Liver (tissue), 9 donors: Measurements from ENCODE around the gene FBXO44. TPM values are rescaled to one million over a fixed set of nuclear protein-coding genes. Genes with fewer than 3 reads are reported as not detected.

Source experiments
- DNase-seq: peaks from one replicate; pipeline ENCODE4 v3.0.0-alpha.2; 2017; ENCODE audit warnings: low spot score
- H3K27ac ChIP-seq, 2 donors: one replicate each; pipeline ENCODE4 v1.7.0; 2013; ENCODE audit warnings: inconsistent platforms in 2 of 2, low read length in 2 of 2, control low read depth in 1 of 2, low read depth in 1 of 2, mild to moderate bottlenecking in 1 of 2
- H3K27me3 ChIP-seq, 4 donors: one replicate each; pipeline versions ENCODE4 v1.6.1 to v1.7.0; 2013; ENCODE audit warnings: low read length in 3 of 4, inconsistent platforms in 1 of 4, mild to moderate bottlenecking in 1 of 4, moderate library complexity in 1 of 4; ENCODE audit not compliant: control insufficient read depth in 4 of 4, insufficient read depth in 4 of 4
- H3K36me3 ChIP-seq, 4 donors: one replicate each; pipeline versions ENCODE4 v1.6.1 to v1.7.0; 2013; ENCODE audit warnings: low read length in 3 of 4, mild to moderate bottlenecking in 3 of 4, low read depth in 1 of 4, moderate library complexity in 1 of 4; ENCODE audit not compliant: control insufficient read depth in 4 of 4, insufficient read depth in 3 of 4
- H3K4me1 ChIP-seq, 4 donors: one replicate each; pipeline versions ENCODE4 v1.6.1 to v1.7.0; 2013; ENCODE audit warnings: low read length in 3 of 4, mild to moderate bottlenecking in 3 of 4, moderate library complexity in 1 of 4; ENCODE audit not compliant: control insufficient read depth in 4 of 4, insufficient read depth in 4 of 4
- H3K4me3 ChIP-seq, 3 donors: one replicate each; pipeline versions ENCODE4 v1.6.1 to v1.7.0; 2013; ENCODE audit warnings: low read length in 3 of 3, control low read depth in 1 of 3, low read depth in 1 of 3, mild to moderate bottlenecking in 1 of 3
- H3K9ac ChIP-seq, 2 donors: one replicate each; pipeline ENCODE4 v1.7.0; 2013; ENCODE audit warnings: low read length in 2 of 2, mild to moderate bottlenecking in 2 of 2, moderate library complexity in 2 of 2, control low read depth in 1 of 2, low read depth in 1 of 2
- H3K9me3 ChIP-seq, 4 donors: one replicate each; pipeline versions ENCODE4 v1.6.1 to v1.7.0; 2013; ENCODE audit warnings: low read length in 3 of 4; ENCODE audit not compliant: control insufficient read depth in 4 of 4
- ATF3 ChIP-seq: IDR thresholded peaks from 2 replicates; pipeline ENCODE4 v1.6.1; 2016; ENCODE audit warnings: antibody characterized with exemption
- CTCF ChIP-seq: fragments of 150-350 bp; IDR thresholded peaks from 2 replicates; pipeline ENCODE4 v1.5.1; 2017; ENCODE audit warnings: improper control_type of control experiment, low read depth, low read length; ENCODE audit not compliant: missing input control
- EGR1 ChIP-seq, 2 donors: IDR thresholded peaks; 2 replicates each; pipeline ENCODE4 v1.6.1; 2016 to 2018; ENCODE audit warnings: antibody characterized with exemption in 2 of 2, low read depth in 2 of 2
- FOXA1 ChIP-seq: IDR thresholded peaks from 2 replicates; pipeline ENCODE4 v1.6.1; 2016; ENCODE audit warnings: antibody characterized with exemption
- FOXA2 ChIP-seq: IDR thresholded peaks from 2 replicates; pipeline ENCODE4 v1.6.1; 2016; ENCODE audit warnings: antibody characterized with exemption
- GABPA ChIP-seq, 2 donors: IDR thresholded peaks in 1 of 2; conservative IDR thresholded peaks in 1 of 2; 2 replicates each; pipeline ENCODE4 v1.6.1; 2016; ENCODE audit warnings: antibody characterized with exemption in 2 of 2, mild to moderate bottlenecking in 1 of 2, moderate library complexity in 1 of 2
- HNF4A ChIP-seq, 2 donors: conservative IDR thresholded peaks; 2 replicates each; pipeline ENCODE4 v1.6.1; 2016; ENCODE audit warnings: antibody characterized with exemption in 2 of 2, mild to moderate bottlenecking in 2 of 2
- HNF4G ChIP-seq: IDR thresholded peaks from 2 replicates; pipeline ENCODE4 v1.6.1; 2016; ENCODE audit warnings: antibody characterized with exemption
- JUND ChIP-seq, 2 donors: IDR thresholded peaks; 2 replicates each; pipeline ENCODE4 v1.6.1; 2016; ENCODE audit warnings: antibody characterized with exemption in 2 of 2
- MAX ChIP-seq: IDR thresholded peaks from 2 replicates; pipeline ENCODE4 v1.6.1; 2016; ENCODE audit warnings: antibody characterized with exemption
- NR2F2 ChIP-seq: IDR thresholded peaks from 2 replicates; pipeline ENCODE4 v1.6.1; 2016; ENCODE audit warnings: antibody characterized with exemption
- RAD21 ChIP-seq, 2 donors: IDR thresholded peaks; 2 replicates each; pipeline ENCODE4 v1.6.1; 2016; ENCODE audit warnings: antibody characterized with exemption in 2 of 2, mild to moderate bottlenecking in 2 of 2
- REST ChIP-seq: IDR thresholded peaks from 2 replicates; pipeline ENCODE4 v1.6.1; 2016; ENCODE audit warnings: antibody characterized with exemption, mild to moderate bottlenecking
- RXRA ChIP-seq, 2 donors: IDR thresholded peaks; 2 replicates each; pipeline ENCODE4 v1.6.1; 2017 to 2018; ENCODE audit warnings: antibody characterized with exemption in 2 of 2, mild to moderate bottlenecking in 1 of 2
- SP1 ChIP-seq: IDR thresholded peaks from 2 replicates; pipeline ENCODE4 v1.6.1; 2018; ENCODE audit warnings: antibody characterized with exemption, mild to moderate bottlenecking
- TAF1 ChIP-seq: conservative IDR thresholded peaks from 2 replicates; pipeline ENCODE4 v1.6.1; 2016; ENCODE audit warnings: antibody characterized with exemption, mild to moderate bottlenecking
- YY1 ChIP-seq: IDR thresholded peaks from 2 replicates; pipeline ENCODE4 v1.6.1; 2016; ENCODE audit warnings: antibody characterized with exemption, mild to moderate bottlenecking
- ZBTB33 ChIP-seq: IDR thresholded peaks from 2 replicates; pipeline ENCODE4 v1.6.1; 2016; ENCODE audit warnings: antibody characterized with exemption
- WGBS: extraction: QIAGEN DNeasy Blood & Tissue Kit; methylation state at CpG from one replicate; pipeline ENCODE4 v1.1.7; 2013; 5-methylcytosine and 5-hydroxymethylcytosine counted together
- polyA plus RNA-seq, 2 donors: library from polyadenylated mRNA; stranded (reverse) in 1 of 2; unstranded in 1 of 2; fragments of 200-250 nt in 1 of 2; fragments of >200 nt in 1 of 2; fragmentation: Nextera tagmentation in 1 of 2; extraction: Ambion mirVana in 1 of 2; gene quantifications; one replicate each; pipeline versions ENCODE4 v1.2.1 to v1.2.3, GENCODE V29; 2013 to 2015
- total RNA-seq, 2 donors: library from RNA; depleted of rRNA; stranded (reverse); fragments of >200 nt; gene quantifications; one replicate each; pipeline ENCODE4 v1.2.3, GENCODE V29; 2014
- donor health status: healthy.
- donor health status: healthy.
- donor health status: healthy.
- donor health status: healthy.
- donor health status: healthy.

Gene FBXO44
- total and polyA plus RNA-seq, 4 donors, result 3.6 to 13.2 (median 6.8) TPM

- no peak for TF ChIP-seq ZBTB33
Measured at GRCh38 chr1:11675325-11675724, 20.6 kb downstream of the FBXO44 start (continued).

- Histone ChIP-seq H3K4me3 (no peak overlapping the region), H3K27ac (peak overlapping the region; percentile 40 to 47), H3K4me1 (peaks cover 15 to 51% (median 35%) of the 10 kb centered on the region in 4 donors), H3K9ac (no peak overlapping the region), H3K27me3 (no peaks in the 10 kb centered on the region), H3K9me3 (no peaks in the 10 kb centered on the region), H3K36me3 (peaks cover 0 to 9% (median 6%) of the 10 kb centered on the region in 4 donors)
- no peak for DNase-seq
- TF ChIP-seq TAF1 (no peak), NR2F2 (peak; percentile 72), MAX (peak; percentile 86), SP1 (peak; percentile 77), GABPA (IDR thresholded peaks at IDR 0.05 in 1 of 2, conservative IDR thresholded peaks at IDR 0.05 in 1 of 2) (no peak), RAD21 (IDR thresholded peaks at IDR 0.05) (peak; percentile 15 to 21), ZBTB33 (peak; percentile 61), YY1 (peak; percentile 38), HNF4A (conservative IDR thresholded peaks at IDR 0.05) (peak; percentile 90 to 94), EGR1 (IDR thresholded peaks at IDR 0.05; ENCODE audit: low read depth in 2 of 2) (peak in 1 of 2 donors; percentile 39), CTCF (no peak), REST (peak; percentile 63), HNF4G (peak; percentile 74), FOXA2 (peak; percentile 57), JUND (IDR thresholded peaks at IDR 0.05) (peak; percentile 80 to 84), FOXA1 (peak; percentile 52), ATF3 (peak; percentile 53), RXRA (IDR thresholded peaks at IDR 0.05) (peak; percentile 95 to 97)
- 69% methylated on average over 10 of the region's 10 CpGs for WGBS
Measured at GRCh38 chr1:11676386-11677103, 21.9 kb downstream of the FBXO44 start.
